GM18951 (cell line): ENCODE data around the gene PRX.
"Not testable (repeated sequence)": the region's sequence is repeated elsewhere in the genome, so short reads cannot be mapped to it uniquely, and the experiment has no call there.

Experiments used
- POLR2A ChIP-seq: IDR thresholded peaks from 4 replicates; pipeline ENCODE4 v1.6.1; 2011; ENCODE audit warnings: mild to moderate bottlenecking; ENCODE audit not compliant: insufficient read length, insufficient read depth; ENCODE audit errors: extremely low read depth
- in situ Hi-C: fragments of 300-500 bp; cut with MboI; formaldehyde crosslinking; loops from one replicate; pipeline ENCODE4 v1.12.0; 2022; ENCODE audit warnings: low sequenced_read_pairs, mixed read lengths, inconsistent platforms; ENCODE audit not compliant: unreplicated experiment

Gene PRX

DNA sequence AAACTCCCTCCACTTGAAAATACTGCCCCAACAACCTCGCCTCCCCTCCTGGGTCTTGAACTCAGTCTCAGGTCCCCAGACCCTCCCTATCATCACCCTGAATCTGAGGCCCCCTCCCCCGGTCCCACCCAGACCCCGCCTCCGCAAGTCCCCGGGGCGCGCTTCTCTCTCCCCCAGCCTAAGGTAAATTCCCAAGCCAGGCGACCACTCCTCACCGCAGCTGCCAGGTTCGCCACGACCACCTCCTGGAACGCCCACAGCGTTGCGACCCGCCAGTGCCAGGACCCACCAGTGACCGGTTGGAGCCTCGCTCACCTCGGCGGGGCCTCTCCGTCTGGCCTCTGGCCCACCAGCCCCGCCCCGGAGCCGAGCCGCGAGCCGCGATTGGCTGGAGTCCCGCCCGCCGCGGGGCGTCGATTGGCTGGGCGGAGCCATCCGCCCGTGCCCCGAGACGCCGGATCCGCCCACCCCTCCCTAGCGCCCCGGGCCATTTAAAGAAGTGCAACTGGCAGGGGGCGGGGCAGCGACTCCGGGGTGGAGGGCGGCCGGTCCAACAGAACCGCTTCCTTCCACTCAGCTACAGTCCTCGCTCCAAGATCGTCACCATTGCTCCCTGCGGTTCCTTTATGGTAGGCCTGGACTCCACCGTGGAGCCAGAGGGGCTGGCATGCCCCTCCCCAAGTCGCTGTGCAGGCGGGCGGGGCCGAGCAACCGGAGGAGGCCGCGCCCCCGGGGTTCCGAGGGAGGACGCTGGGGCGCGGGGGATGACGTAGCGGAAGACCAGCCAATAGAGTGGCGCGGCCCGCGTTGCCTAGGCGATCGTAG lies 31.0 kb upstream of the PRX start, which contains the start of gene SERTAD3:
Gene SERTAD3 (minus strand): TSS at position 336 of the 825 bp plus-strand sequence. CDS start 2,255 bp downstream, outside the sequence.
- in situ Hi-C loops, result no loop called here
- TF ChIP-seq POLR2A, result peak; percentile 92

- peak; percentile 50 for TF ChIP-seq POLR2A
- in situ Hi-C loops, result no loop called here
These were observed 30.2 kb upstream of the PRX start for GRCh38 chr19:40443131-40443999.

DNA sequence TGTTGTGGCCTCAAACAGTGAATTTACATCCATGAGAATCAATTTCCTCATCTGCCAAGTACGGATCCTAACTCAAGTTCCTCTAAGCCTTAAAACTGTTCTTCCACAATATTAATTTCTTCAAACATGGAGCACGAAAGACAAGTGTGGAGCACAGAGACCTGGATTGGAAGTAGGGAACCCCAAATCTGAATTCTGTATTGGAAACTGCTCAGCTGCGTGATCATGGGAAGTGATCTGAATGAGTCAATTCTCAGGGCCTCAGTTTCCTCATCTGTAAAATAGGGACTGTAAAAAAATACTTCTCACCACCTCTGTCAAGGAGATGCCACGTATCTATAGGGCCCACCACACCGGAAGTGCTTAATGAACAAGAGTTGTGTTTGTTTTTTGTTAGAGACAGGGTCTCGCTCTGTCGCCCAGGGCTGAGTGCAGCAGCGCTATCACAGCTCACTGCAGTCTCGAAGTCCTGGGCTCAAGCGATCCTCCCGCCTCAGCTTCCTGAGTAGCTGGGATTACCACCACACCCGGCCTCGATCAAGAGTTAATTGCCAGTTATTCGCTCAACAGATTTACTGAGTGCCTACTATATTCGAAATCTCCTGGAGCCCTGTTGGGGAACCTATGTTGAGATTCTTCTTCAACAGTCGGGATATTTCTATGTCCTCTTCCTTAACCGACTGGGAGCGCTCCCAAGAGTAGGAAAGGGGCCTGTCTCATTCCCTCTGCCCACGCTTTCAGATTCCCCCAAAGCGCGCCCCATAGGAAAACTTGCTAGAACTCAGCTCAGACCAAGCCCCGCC lies 29.4 kb upstream of the PRX start:
- TF ChIP-seq POLR2A, result no peak
- in situ Hi-C loops, result no loop called here

- in situ Hi-C loops, result no loop called here
- no peak for TF ChIP-seq POLR2A
These were observed 28.6 kb upstream of the PRX start for GRCh38 chr19:40441719-40442253.

DNA sequence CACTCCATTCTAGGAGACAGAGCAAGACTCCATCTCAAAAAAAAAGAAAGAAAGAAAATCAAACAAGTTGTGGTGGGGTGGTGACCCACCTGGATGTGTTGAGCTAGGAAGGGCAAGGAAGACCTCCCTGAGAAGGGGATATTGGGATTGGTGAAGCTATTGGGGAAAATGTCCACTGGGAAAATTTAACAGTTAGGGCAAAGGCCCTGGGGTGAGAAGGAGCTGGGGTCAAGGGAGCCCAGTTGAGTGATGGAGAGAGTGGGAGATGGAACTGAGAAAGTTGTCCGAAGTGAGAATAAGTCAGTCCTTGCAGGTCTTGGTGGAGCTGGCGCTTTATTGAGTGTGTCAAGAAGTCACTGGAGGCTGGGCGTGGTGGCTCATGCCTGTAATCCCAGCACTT lies 25.1 kb upstream of the PRX start:
- in situ Hi-C loops, result no loop called here
- TF ChIP-seq POLR2A, result no peak

GRCh38 chr19:40433391-40434216 lies 20.4 kb upstream of the PRX start:
- in situ Hi-C loops, result no loop called here
- peak; percentile 62 for TF ChIP-seq POLR2A

DNA sequence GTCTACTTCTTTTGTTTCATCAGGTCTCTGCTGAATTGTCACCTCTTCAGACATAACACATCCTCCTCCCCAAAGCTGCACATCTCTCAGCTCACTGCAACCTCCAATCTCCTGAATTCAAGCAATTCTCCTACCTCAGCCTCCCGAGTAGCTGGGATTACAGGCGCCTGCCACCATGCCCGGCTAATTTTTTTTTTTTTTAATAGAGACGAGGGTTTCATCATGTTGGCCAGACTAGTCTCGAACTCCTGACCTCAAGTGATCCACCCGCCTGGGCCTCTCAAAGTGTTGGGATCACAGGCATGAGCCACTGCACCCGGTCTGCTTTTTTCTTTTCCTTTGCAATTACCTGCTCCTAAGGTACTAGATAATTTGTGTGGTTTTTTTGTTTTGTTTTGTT lies 19.6 kb upstream of the PRX start:
- in situ Hi-C loops, result not testable (repeated sequence)

DNA sequence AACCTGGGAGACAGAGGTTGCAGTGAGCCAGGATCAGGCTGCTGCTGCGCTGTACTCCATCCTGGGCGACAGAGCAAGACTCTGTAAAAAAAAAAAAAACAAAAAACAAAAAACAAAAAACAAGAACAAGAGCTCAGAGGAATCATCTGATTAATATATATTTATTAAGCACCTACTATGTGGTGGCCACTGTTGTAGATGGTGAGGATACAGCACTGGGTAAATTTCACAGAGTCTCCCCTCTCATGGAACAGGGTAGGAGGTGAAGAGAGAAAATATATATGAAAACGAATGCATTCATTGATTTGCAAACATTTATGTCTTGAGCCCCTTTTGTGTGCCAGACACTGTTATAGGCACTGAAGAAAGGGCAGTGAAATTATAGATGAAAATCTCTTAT lies 18.5 kb upstream of the PRX start:
- TF ChIP-seq POLR2A, result no peak
- in situ Hi-C loops, result no loop called here

GRCh38 chr19:40430242-40430641 lies 17.1 kb upstream of the PRX start:
- in situ Hi-C loops, result not testable (repeated sequence)

DNA sequence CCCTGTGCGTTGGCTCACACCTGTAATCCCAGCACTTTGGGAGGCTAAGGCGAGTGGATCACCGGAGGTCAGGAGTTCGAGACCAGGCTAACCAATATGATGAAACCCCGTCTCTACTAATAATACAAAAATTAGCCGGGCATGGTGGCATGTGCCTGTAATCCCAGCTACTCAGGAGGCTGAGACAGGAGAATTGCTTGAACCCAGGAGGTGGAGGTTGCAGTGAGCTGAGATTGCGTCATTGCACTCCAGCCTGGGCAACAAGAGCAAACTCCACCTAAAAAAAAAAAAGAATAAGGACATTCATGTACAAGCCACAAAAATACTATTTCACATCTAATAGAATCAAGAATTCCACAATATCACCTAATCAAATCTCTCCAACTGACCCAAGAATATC lies 15.0 kb upstream of the PRX start:
- in situ Hi-C loops, result not testable (repeated sequence)

DNA sequence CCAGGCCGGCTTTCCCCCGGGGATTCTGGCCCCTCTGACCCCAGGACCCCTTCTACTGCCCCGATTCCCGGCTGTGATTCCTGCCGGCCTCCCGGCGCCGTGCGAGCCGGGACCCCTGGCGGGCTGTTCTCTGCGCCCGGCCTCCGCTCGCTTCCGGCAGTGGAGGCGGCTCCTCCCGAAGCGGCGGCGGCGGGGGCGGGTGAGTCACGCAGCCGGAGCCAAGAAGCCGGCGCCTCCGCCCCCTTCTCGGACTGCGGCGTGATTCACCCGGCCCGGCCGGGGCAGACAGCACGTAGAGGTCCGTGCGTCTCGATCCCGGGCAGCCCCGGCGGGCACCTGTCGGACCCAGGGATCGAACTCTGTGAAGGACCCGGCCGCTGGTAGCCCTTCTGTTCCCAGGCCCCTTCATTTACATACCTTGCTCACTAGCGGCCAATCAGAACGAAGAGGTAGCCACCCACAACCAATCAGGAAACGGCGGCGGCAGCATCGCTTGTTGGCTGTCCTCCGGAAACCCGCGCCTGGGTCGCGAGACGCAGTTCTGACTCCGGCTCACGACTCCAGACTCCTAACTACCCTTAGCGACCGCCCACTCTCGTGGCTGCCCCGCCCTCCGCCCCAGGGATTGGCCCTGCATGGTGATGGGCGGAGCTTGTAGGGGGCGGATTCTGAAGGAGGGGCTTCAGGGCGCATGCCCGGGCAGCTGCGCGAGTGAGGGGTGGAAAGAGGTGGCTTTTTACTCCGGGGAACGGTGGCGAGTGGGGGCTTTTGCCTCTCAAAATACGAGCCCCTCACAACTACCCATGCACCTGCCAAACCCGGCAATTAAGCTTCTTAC lies 12.5 kb upstream of the PRX start, which contains the start of gene SERTAD1:
Gene SERTAD1 (minus strand): TSS at position 543 of the 838 bp plus-strand sequence. CDS start 2,446 bp downstream, outside the sequence.
- in situ Hi-C loops, result no loop called here
- TF ChIP-seq POLR2A, result peak; percentile 99
